Endothelial cell of umbilical vein (primary cell): ENCODE measurements around the gene CACTIN. TPM values are rescaled to one million over a fixed set of nuclear protein-coding genes. Genes with fewer than 3 reads are reported as not detected.

Experiments used
- BruUV-seq: library from RNA; stranded (reverse); fragments of 400-500 nt; replicated peaks from 2 replicates; lab custom pipeline; 2021; lab: Mats Ljungman, UMichigan
- CTCF ChIA-PET: fragments of 300-600, 350-600 bp; sonication (Branson Sonifier 250); formaldehyde crosslinking; loops from one replicate; lab custom pipeline; 2021; ENCODE audit warnings: antibody characterized with exemption, inconsistent platforms; lab: Charles Lee
- POLR2A ChIA-PET: fragments of 300-600, 350-600 bp; sonication (Branson Sonifier 250); formaldehyde crosslinking; loops from one replicate; lab custom pipeline; 2021; ENCODE audit warnings: antibody characterized with exemption, inconsistent platforms; lab: Charles Lee
- DNase-seq: peaks from one replicate; pipeline ENCODE4 v3.0.0-alpha.2; 2011; ENCODE audit warnings: low read depth, low spot score
- FAIRE-seq: peaks from 2 replicates; lab custom pipeline; 2011; peaks lifted over from hg19 to GRCh38; lab: Jason Lieb, UNC
- H2AFZ ChIP-seq: 2 replicates; pipeline ENCODE4 v1.6.0; 2012; ENCODE audit warnings: low read depth, low read length, control low read depth, inconsistent platforms
- H3K27ac ChIP-seq: 2 replicates; pipeline ENCODE4 v1.5.1; 2011; ENCODE audit warnings: low read depth, mild to moderate bottlenecking, control low read depth, low read length, moderate library complexity; ENCODE audit not compliant: insufficient read depth
- H3K27me3 ChIP-seq, 2 experiments: 2 replicates each; pipeline versions ENCODE4 v1.6.0 to v1.6.1; 2011; ENCODE audit warnings: low read length in 2 of 2, mixed read lengths in 1 of 2; ENCODE audit not compliant: control insufficient read depth in 2 of 2, insufficient read depth in 2 of 2
- H3K36me3 ChIP-seq, 2 experiments: 2 replicates in 1 of 2; 3 replicates in 1 of 2; pipeline ENCODE4 v1.5.1; 2011; ENCODE audit warnings: low read length in 2 of 2, mild to moderate bottlenecking in 1 of 2, moderate library complexity in 1 of 2; ENCODE audit not compliant: control insufficient read depth in 2 of 2, insufficient read depth in 2 of 2; ENCODE audit errors: extremely low read depth in 1 of 2
- H3K4me1 ChIP-seq: 3 replicates; pipeline ENCODE4 v1.5.1; 2011; ENCODE audit warnings: mild to moderate bottlenecking, low read length; ENCODE audit not compliant: control insufficient read depth, insufficient read depth; ENCODE audit errors: extremely low read depth
- H3K4me2 ChIP-seq: 2 replicates; pipeline ENCODE4 v1.6.1; 2011; ENCODE audit warnings: low read length, control low read depth, mixed read lengths; ENCODE audit not compliant: insufficient read depth
- H3K4me3 ChIP-seq, 3 experiments: fragments of 200-600 bp in 1 of 3; sonication (generic), shearing (Covaris generic) in 1 of 3; replicated peaks in 1 of 3; 2 replicates each; pipeline ENCODE4 v1.5.1; 2011 to 2016; ENCODE audit warnings: control low read depth in 3 of 3, low read length in 3 of 3, mild to moderate bottlenecking in 2 of 3, inconsistent platforms in 1 of 3, low read depth in 1 of 3, moderate library complexity in 1 of 3; ENCODE audit not compliant: insufficient read depth in 1 of 3
- H3K79me2 ChIP-seq: 2 replicates; pipeline ENCODE4 v1.6.0; 2012; ENCODE audit warnings: low read length, inconsistent platforms; ENCODE audit not compliant: control insufficient read depth, insufficient read depth
- H3K9ac ChIP-seq: replicated peaks from 2 replicates; pipeline ENCODE3; 2011; ENCODE audit warnings: low read length, control low read depth; ENCODE audit not compliant: insufficient read depth; ENCODE audit errors: extremely low read depth
- H3K9me1 ChIP-seq: replicated peaks from 3 replicates; pipeline ENCODE4 v1.6.0; 2011; ENCODE audit warnings: mild to moderate bottlenecking, low read length; ENCODE audit not compliant: control insufficient read depth, insufficient read depth; ENCODE audit errors: extremely low read depth
- H3K9me3 ChIP-seq: replicated peaks from 2 replicates; pipeline ENCODE4 v1.5.1; 2012; ENCODE audit warnings: low read length, inconsistent platforms; ENCODE audit not compliant: control insufficient read depth, insufficient read depth
- H4K20me1 ChIP-seq: replicated peaks from 2 replicates; pipeline ENCODE3; 2011; ENCODE audit warnings: mild to moderate bottlenecking, low read length; ENCODE audit not compliant: control insufficient read depth, insufficient read depth; ENCODE audit errors: extremely low read depth
- FOS ChIP-seq: IDR thresholded peaks from 2 replicates; pipeline ENCODE4 v1.6.1; 2011; ENCODE audit warnings: mild to moderate bottlenecking, low read length, moderate library complexity, borderline replicate concordance; ENCODE audit not compliant: insufficient read depth
- GATA2 ChIP-seq: IDR thresholded peaks from 2 replicates; pipeline ENCODE4 v1.7.0; 2011; ENCODE audit warnings: low read depth, mild to moderate bottlenecking, moderate library complexity, mixed read lengths, low read length; ENCODE audit not compliant: insufficient read length, insufficient read depth
- JUN ChIP-seq: IDR thresholded peaks from 2 replicates; pipeline ENCODE4 v1.6.1; 2011; ENCODE audit warnings: borderline replicate concordance, low read depth; ENCODE audit not compliant: insufficient read length, insufficient read depth
- MYC ChIP-seq: IDR thresholded peaks from one replicate; pipeline ENCODE4 v1.6.1; 2011; ENCODE audit warnings: mild to moderate bottlenecking, low read depth, low read length
- POLR2A ChIP-seq: IDR thresholded peaks from 2 replicates; pipeline ENCODE4 v1.6.1; 2012; ENCODE audit warnings: low read depth, mild to moderate bottlenecking, control low read depth, low read length
- POLR2AphosphoS5 ChIP-seq: IDR thresholded peaks from 2 replicates; pipeline ENCODE4 v1.6.1; 2012; ENCODE audit warnings: low read depth, mild to moderate bottlenecking, control low read depth, low read length, moderate library complexity; ENCODE audit not compliant: insufficient read depth
- dilution Hi-C: fragments of 300-500 bp; cut with MboI; formaldehyde crosslinking; loops from one replicate; pipeline ENCODE4 v1.15.0; 2019; ENCODE audit warnings: low sequenced_read_pairs; ENCODE audit not compliant: extremely low pct_ligation_motif_present
- intact Hi-C: fragments of 100-400 bp; cut with micrococcal nuclease; formaldehyde crosslinking; loops from one replicate; pipeline ENCODE4 v1.10.0; 2022
- polyA plus RNA-seq, 4 experiments: library from polyadenylated mRNA; depleted of rRNA in 3 of 4; stranded (reverse) in 3 of 4; unstranded in 1 of 4; fragments of >200 nt; gene quantifications; 2 replicates each; pipeline versions ENCODE4 v1.2.1 to v1.2.3, GENCODE V29; 2011 to 2012; ENCODE audit warnings: missing spikeins in 1 of 4
- total RNA-seq: library from RNA; stranded (reverse); gene quantifications from 2 replicates; pipeline ENCODE4 v1.2.3, GENCODE V29; 2021

CACTIN gene
- total and polyA plus RNA-seq, 2 donors (not counting 3 experiments of a cell fraction or from before 2014, with no cell fraction given), result 29.7 to 36.1 TPM

GRCh38 chr19:3573858-3574637 is 52.5 kb downstream of the CACTIN start:
- Histone ChIP-seq H3K9me1 (no peaks in the 10 kb centered on the region), H3K9ac (no peak overlapping the region), H3K36me3 (peaks cover 0 to 3% of the 10 kb centered on the region in 2 experiments), H3K27me3 (no peaks in the 10 kb centered on the region), H4K20me1 (no peaks in the 10 kb centered on the region), H3K9me3 (no peaks in the 10 kb centered on the region), H3K4me1 (peaks cover 15% of the 10 kb centered on the region), H3K79me2 (peaks cover 2% of the 10 kb centered on the region), H3K27ac (no peak overlapping the region), H2AFZ (peak overlapping the region; percentile 61), H3K4me3 (peak overlapping the region; percentile 81 to 99 (median 97)), H3K4me2 (no peak overlapping the region)
- intact Hi-C loops, result loop anchor here (2.0 to 5.0 kb wide), 4 partner anchors 33 to 98 kb away; partner anchors contain the start of genes CACTIN, FZR1 and TBXA2R
- DNase-seq, result peak; percentile 98
- peak; percentile 99 for FAIRE-seq
- CTCF ChIA-PET, result interaction anchor here (0.6 to 2.6 kb wide), 6 partner anchors 11 to 1428 kb away, joined by 3 to 27 read pairs (median 3); partner anchors contain the start of gene GIPC3
- POLR2A ChIA-PET, result interaction anchor here (1.5 kb wide), 1 partner anchor 17 kb away, joined by 6 read pairs; the partner anchor contains the start of gene MFSD12
- dilution Hi-C loops, result no loop called here
- no peak for TF ChIP-seq GATA2
- TF ChIP-seq FOS, result no peak
- peak; percentile 5 for TF ChIP-seq POLR2A
- no peak for TF ChIP-seq JUN
- no peak for TF ChIP-seq POLR2AphosphoS5
- TF ChIP-seq MYC, result no peak
- BruUV-seq, result no TSS peak
